ENCODE measurements around the gene SPRY1.

- TF ChIP-seq ZNF274 (IDR thresholded peaks at IDR 0.05; ENCODE audit: low read depth, low read length) (no peak), SUZ12 (IDR thresholded peaks at IDR 0.05; ENCODE audit: extremely low read depth, insufficient read depth, insufficient read length) (no peak), YY1 (IDR thresholded peaks at IDR 0.05; ENCODE audit: insufficient read depth, insufficient read length) (no peak)
These were observed 46.4 kb upstream of the SPRY1 start for GRCh38 chr4:123350191-123350544.

Measured in NT2/D1 (cell line).